WTC11 (cell line): ENCODE data around the gene MSL1. TPM values are rescaled to one million over a fixed set of nuclear protein-coding genes. Genes with fewer than 3 reads are reported as not detected.
A peak's percentile ranks its signal among the peaks of the same experiment; 100 is the strongest.

ENCODE experiments used
- AR ChIP-seq: fragments of 250-450 bp; sonication (Bioruptor Pico); IDR thresholded peaks from 2 replicates; pipeline ENCODE4 v1.9.0; 2021; ENCODE audit warnings: mild to moderate bottlenecking
- CDX4 ChIP-seq: fragments of 250-450 bp; sonication (Bioruptor Pico); IDR thresholded peaks from 2 replicates; pipeline ENCODE4 v1.9.0; 2021; ENCODE audit warnings: moderate library complexity, mild to moderate bottlenecking, inconsistent platforms, borderline replicate concordance
- ELF4 ChIP-seq: sonication (generic); formaldehyde crosslinking; IDR thresholded peaks from 2 replicates; pipeline ENCODE4 v1.8.1; 2022; ENCODE audit warnings: low read depth, mild to moderate bottlenecking, moderate library complexity, missing genetic modification reagents
- ESRRA ChIP-seq: sonication (generic); formaldehyde crosslinking; IDR thresholded peaks from 2 replicates; pipeline ENCODE4 v1.8.1; 2022; ENCODE audit warnings: mild to moderate bottlenecking, missing genetic modification reagents, borderline replicate concordance
- FOXK1 ChIP-seq: sonication (generic); formaldehyde crosslinking; IDR thresholded peaks from 2 replicates; pipeline ENCODE4 v1.8.0; 2022; ENCODE audit warnings: mild to moderate bottlenecking, moderate library complexity, missing genetic modification reagents
- GTF2I ChIP-seq: fragments of 250-450 bp; sonication (Bioruptor Pico); conservative IDR thresholded peaks from 2 replicates; pipeline ENCODE4 v1.4.0; 2021; ENCODE audit warnings: mild to moderate bottlenecking
- HMGA2 ChIP-seq: fragments of 250-450 bp; sonication (Bioruptor Pico); IDR thresholded peaks from 2 replicates; pipeline ENCODE4 v1.4.0; 2021; ENCODE audit warnings: mild to moderate bottlenecking, moderate library complexity
- IRF1 ChIP-seq: sonication (generic); formaldehyde crosslinking; IDR thresholded peaks from 2 replicates; pipeline ENCODE4 v1.8.0; 2023; ENCODE audit warnings: missing genetic modification reagents
- JAZF1 ChIP-seq: fragments of 250-450 bp; sonication (Bioruptor Pico); IDR thresholded peaks from 2 replicates; pipeline ENCODE4 v1.9.0; 2021; ENCODE audit warnings: moderate library complexity, mild to moderate bottlenecking, inconsistent platforms
- JUN ChIP-seq: sonication (generic); formaldehyde crosslinking; IDR thresholded peaks from 2 replicates; pipeline ENCODE4 v1.8.0; 2023; ENCODE audit warnings: mild to moderate bottlenecking, missing genetic modification reagents
- MAX ChIP-seq: sonication (generic); formaldehyde crosslinking; IDR thresholded peaks from 2 replicates; pipeline ENCODE4 v1.8.0; 2022; ENCODE audit warnings: mild to moderate bottlenecking, missing genetic modification reagents
- MXD4 ChIP-seq: fragments of 250-450 bp; sonication (Bioruptor Pico); IDR thresholded peaks from 2 replicates; pipeline ENCODE4 v1.8.0; 2021; ENCODE audit warnings: mild to moderate bottlenecking, moderate library complexity, borderline replicate concordance
- MYBL2 ChIP-seq: sonication (generic); formaldehyde crosslinking; IDR thresholded peaks from 2 replicates; pipeline ENCODE4 v1.8.1; 2023; ENCODE audit warnings: mild to moderate bottlenecking, moderate library complexity, missing genetic modification reagents
- NFE2L1 ChIP-seq: sonication (generic); formaldehyde crosslinking; IDR thresholded peaks from 2 replicates; pipeline ENCODE4 v1.8.1; 2023; ENCODE audit warnings: missing genetic modification reagents
- NFYB ChIP-seq: sonication (generic); formaldehyde crosslinking; conservative IDR thresholded peaks from 2 replicates; pipeline ENCODE4 v1.8.0; 2022; ENCODE audit warnings: low read depth, missing genetic modification reagents
- NR1H2 ChIP-seq: sonication (generic); formaldehyde crosslinking; IDR thresholded peaks from 2 replicates; pipeline ENCODE4 v1.9.0; 2021; ENCODE audit warnings: mild to moderate bottlenecking, moderate library complexity, missing genetic modification reagents
- PRDM15 ChIP-seq: sonication (generic); formaldehyde crosslinking; IDR thresholded peaks from 2 replicates; pipeline ENCODE4 v1.8.0; 2022; ENCODE audit warnings: missing genetic modification reagents
- RELA ChIP-seq: sonication (generic); formaldehyde crosslinking; IDR thresholded peaks from 2 replicates; pipeline ENCODE4 v1.8.1; 2022; ENCODE audit warnings: missing genetic modification reagents, mild to moderate bottlenecking, borderline replicate concordance
- TCF7 ChIP-seq: sonication (generic); formaldehyde crosslinking; IDR thresholded peaks from 2 replicates; pipeline ENCODE4 v1.8.0; 2022; ENCODE audit warnings: mild to moderate bottlenecking, low read depth, missing genetic modification reagents, moderate library complexity
- ZNF219 ChIP-seq: sonication (generic); formaldehyde crosslinking; IDR thresholded peaks from 2 replicates; pipeline ENCODE4 v1.8.0; 2023; ENCODE audit warnings: missing genetic modification reagents, mild to moderate bottlenecking, borderline replicate concordance
- ZNF263 ChIP-seq: sonication (generic); formaldehyde crosslinking; IDR thresholded peaks from 2 replicates; pipeline ENCODE4 v1.8.1; 2022; ENCODE audit warnings: low read depth, mild to moderate bottlenecking, moderate library complexity, missing genetic modification reagents
- ZNF416 ChIP-seq: fragments of 250-450 bp; sonication (Bioruptor Pico); IDR thresholded peaks from 2 replicates; pipeline ENCODE4 v1.9.0; 2021; ENCODE audit warnings: mild to moderate bottlenecking, inconsistent platforms
- ZNF423 ChIP-seq: fragments of 250-450 bp; sonication (Bioruptor Pico); IDR thresholded peaks from 2 replicates; pipeline ENCODE4 v2.1.2; 2022; ENCODE audit warnings: mild to moderate bottlenecking, moderate library complexity
- total RNA-seq: library from RNA; stranded (reverse); gene quantifications from 3 replicates; pipeline ENCODE4 v1.2.3, GENCODE V29; 2021
- TF ChIP-seq, protein P1 (sequence below): fragments of 200-600 bp; IDR thresholded peaks from 2 replicates; pipeline ENCODE4 v1.8.0; 2022; ENCODE audit warnings: antibody characterized with exemption
- TF ChIP-seq, protein P2 (sequence below): sonication (generic); formaldehyde crosslinking; IDR thresholded peaks from 2 replicates; pipeline ENCODE4 v1.8.1; 2023; ENCODE audit warnings: mild to moderate bottlenecking, missing genetic modification reagents
- TF ChIP-seq, protein P3 (sequence below): fragments of 250-450 bp; sonication (Bioruptor Pico); IDR thresholded peaks from 2 replicates; pipeline ENCODE4 v1.9.0; 2021; ENCODE audit warnings: mild to moderate bottlenecking

MSL1 gene
- total RNA-seq, 1 experiment from 2014 or later, result 78.1 TPM

- TF ChIP-seq AR (CRISPR knock-in tag) (no peak), HMGA2 (CRISPR knock-in tag) (no peak), MXD4 (no peak), PRDM15 (CRISPR knock-in tag) (peak; percentile 68; the same call in 1 of the 2 replicates), ZNF416 (CRISPR knock-in tag) (no peak), ZNF263 (CRISPR knock-in tag) (peak; percentile 68; the same call in 1 of the 2 replicates), GTF2I (CRISPR knock-in tag) (no peak), JAZF1 (CRISPR knock-in tag) (no peak), ESRRA (peak; percentile 96; the same call in 1 of the 2 replicates), FOXK1 (CRISPR knock-in tag) (peak; percentile 99), IRF1 (CRISPR knock-in tag) (peak; percentile 98), TCF7 (CRISPR knock-in tag) (peak; percentile 38; the same call in 1 of the 2 replicates), MAX (CRISPR knock-in tag) (peak; percentile 100), NR1H2 (CRISPR knock-in tag) (peak; percentile 46; the same call in 1 of the 2 replicates), CDX4 (no peak), MYBL2 (CRISPR knock-in tag) (peak; percentile 98), ELF4 (CRISPR knock-in tag) (peak; percentile 85; the same call in 1 of the 2 replicates), NFYB (no peak; the same call in 1 of the 2 replicates), RELA (peak; percentile 96), ZNF423 (CRISPR knock-in tag) (no peak), NFE2L1 (CRISPR knock-in tag) (peak; percentile 98), JUN (CRISPR knock-in tag) (no peak; the same call in 1 of the 2 replicates), ZNF219 (CRISPR knock-in tag) (no peak; the same call in 1 of the 2 replicates)
- TF ChIP-seq, protein P1, sequence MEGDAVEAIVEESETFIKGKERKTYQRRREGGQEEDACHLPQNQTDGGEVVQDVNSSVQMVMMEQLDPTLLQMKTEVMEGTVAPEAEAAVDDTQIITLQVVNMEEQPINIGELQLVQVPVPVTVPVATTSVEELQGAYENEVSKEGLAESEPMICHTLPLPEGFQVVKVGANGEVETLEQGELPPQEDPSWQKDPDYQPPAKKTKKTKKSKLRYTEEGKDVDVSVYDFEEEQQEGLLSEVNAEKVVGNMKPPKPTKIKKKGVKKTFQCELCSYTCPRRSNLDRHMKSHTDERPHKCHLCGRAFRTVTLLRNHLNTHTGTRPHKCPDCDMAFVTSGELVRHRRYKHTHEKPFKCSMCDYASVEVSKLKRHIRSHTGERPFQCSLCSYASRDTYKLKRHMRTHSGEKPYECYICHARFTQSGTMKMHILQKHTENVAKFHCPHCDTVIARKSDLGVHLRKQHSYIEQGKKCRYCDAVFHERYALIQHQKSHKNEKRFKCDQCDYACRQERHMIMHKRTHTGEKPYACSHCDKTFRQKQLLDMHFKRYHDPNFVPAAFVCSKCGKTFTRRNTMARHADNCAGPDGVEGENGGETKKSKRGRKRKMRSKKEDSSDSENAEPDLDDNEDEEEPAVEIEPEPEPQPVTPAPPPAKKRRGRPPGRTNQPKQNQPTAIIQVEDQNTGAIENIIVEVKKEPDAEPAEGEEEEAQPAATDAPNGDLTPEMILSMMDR, result no peak
- TF ChIP-seq, protein P2, sequence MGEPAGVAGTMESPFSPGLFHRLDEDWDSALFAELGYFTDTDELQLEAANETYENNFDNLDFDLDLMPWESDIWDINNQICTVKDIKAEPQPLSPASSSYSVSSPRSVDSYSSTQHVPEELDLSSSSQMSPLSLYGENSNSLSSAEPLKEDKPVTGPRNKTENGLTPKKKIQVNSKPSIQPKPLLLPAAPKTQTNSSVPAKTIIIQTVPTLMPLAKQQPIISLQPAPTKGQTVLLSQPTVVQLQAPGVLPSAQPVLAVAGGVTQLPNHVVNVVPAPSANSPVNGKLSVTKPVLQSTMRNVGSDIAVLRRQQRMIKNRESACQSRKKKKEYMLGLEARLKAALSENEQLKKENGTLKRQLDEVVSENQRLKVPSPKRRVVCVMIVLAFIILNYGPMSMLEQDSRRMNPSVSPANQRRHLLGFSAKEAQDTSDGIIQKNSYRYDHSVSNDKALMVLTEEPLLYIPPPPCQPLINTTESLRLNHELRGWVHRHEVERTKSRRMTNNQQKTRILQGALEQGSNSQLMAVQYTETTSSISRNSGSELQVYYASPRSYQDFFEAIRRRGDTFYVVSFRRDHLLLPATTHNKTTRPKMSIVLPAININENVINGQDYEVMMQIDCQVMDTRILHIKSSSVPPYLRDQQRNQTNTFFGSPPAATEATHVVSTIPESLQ (CRISPR knock-in tag), result 0 out of 2 replicates have a peak, but pooled peaks have one; percentile 71
- TF ChIP-seq, protein P3, sequence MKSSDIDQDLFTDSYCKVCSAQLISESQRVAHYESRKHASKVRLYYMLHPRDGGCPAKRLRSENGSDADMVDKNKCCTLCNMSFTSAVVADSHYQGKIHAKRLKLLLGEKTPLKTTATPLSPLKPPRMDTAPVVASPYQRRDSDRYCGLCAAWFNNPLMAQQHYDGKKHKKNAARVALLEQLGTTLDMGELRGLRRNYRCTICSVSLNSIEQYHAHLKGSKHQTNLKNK (CRISPR knock-in tag), result no peak
These were observed 21.0 kb upstream of the MSL1 start (continued) for GRCh38 chr17:40100669-40101366.
